Body of pancreas (tissue), 4 donors: ENCODE results near the gene LRRC10B.

Source experiments
- POLR2A ChIP-seq, 3 donors: fragments of 450-650 bp; IDR thresholded peaks; one replicate each; pipeline ENCODE4 v1.6.1; 2016; ENCODE audit warnings: antibody characterized with exemption in 3 of 3, mild to moderate bottlenecking in 2 of 3
- TF ChIP-seq, protein P1 (sequence below), 7 experiments: fragments of 450-650 bp in 4 of 7; fragments of 200-600 bp in 3 of 7; sonication (generic) in 3 of 7; IDR thresholded peaks; one replicate each; pipeline ENCODE4 v1.5.1; 2016 to 2019; ENCODE audit warnings: antibody characterized with exemption in 7 of 7

- TF ChIP-seq, protein P1, sequence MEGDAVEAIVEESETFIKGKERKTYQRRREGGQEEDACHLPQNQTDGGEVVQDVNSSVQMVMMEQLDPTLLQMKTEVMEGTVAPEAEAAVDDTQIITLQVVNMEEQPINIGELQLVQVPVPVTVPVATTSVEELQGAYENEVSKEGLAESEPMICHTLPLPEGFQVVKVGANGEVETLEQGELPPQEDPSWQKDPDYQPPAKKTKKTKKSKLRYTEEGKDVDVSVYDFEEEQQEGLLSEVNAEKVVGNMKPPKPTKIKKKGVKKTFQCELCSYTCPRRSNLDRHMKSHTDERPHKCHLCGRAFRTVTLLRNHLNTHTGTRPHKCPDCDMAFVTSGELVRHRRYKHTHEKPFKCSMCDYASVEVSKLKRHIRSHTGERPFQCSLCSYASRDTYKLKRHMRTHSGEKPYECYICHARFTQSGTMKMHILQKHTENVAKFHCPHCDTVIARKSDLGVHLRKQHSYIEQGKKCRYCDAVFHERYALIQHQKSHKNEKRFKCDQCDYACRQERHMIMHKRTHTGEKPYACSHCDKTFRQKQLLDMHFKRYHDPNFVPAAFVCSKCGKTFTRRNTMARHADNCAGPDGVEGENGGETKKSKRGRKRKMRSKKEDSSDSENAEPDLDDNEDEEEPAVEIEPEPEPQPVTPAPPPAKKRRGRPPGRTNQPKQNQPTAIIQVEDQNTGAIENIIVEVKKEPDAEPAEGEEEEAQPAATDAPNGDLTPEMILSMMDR (IDR thresholded peaks at IDR 0.05), result no peak
- TF ChIP-seq POLR2A (IDR thresholded peaks at IDR 0.05), result no peak
Observed at GRCh38 chr11:61516191-61516590, 7.6 kb downstream of the LRRC10B start.
